ENCODE data around the gene RAD51AP1.

DNA sequence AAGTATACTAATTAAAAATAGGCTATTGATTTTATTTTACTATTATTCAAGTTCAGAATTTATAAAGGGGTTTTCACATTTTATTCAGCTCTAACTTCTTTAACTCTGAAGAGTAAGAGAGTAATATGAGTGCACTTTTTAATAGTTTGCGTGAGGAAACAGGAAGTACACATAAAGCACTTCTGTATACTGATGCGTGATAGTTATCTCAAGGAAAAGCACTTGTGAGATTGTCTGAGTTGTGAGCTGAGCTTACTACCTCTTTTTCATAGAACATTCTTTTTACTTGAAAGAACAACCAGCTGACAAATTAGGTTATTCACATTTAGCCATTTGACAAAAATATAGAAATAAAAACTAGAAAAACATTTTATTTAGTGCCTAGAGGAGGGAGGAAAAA is 1.9 kb downstream of the RAD51AP1 start:
- TF ChIP-seq, protein P1, sequence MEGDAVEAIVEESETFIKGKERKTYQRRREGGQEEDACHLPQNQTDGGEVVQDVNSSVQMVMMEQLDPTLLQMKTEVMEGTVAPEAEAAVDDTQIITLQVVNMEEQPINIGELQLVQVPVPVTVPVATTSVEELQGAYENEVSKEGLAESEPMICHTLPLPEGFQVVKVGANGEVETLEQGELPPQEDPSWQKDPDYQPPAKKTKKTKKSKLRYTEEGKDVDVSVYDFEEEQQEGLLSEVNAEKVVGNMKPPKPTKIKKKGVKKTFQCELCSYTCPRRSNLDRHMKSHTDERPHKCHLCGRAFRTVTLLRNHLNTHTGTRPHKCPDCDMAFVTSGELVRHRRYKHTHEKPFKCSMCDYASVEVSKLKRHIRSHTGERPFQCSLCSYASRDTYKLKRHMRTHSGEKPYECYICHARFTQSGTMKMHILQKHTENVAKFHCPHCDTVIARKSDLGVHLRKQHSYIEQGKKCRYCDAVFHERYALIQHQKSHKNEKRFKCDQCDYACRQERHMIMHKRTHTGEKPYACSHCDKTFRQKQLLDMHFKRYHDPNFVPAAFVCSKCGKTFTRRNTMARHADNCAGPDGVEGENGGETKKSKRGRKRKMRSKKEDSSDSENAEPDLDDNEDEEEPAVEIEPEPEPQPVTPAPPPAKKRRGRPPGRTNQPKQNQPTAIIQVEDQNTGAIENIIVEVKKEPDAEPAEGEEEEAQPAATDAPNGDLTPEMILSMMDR (IDR thresholded peaks at IDR 0.05; ENCODE audit: poor library complexity, severe bottlenecking), result no peak
- TF ChIP-seq EZH2 (IDR thresholded peaks at IDR 0.05; ENCODE audit: borderline replicate concordance, insufficient read depth, low read length, poor library complexity, severe bottlenecking), result no peak
- TF ChIP-seq POLR2AphosphoS5 (IDR thresholded peaks at IDR 0.05), result no peak
- no peak for TF ChIP-seq TAF1 (IDR thresholded peaks at IDR 0.05; ENCODE audit: low read depth)
- no peak for TF ChIP-seq RAD21 (conservative IDR thresholded peaks at IDR 0.05)
- TF ChIP-seq, protein P2, sequence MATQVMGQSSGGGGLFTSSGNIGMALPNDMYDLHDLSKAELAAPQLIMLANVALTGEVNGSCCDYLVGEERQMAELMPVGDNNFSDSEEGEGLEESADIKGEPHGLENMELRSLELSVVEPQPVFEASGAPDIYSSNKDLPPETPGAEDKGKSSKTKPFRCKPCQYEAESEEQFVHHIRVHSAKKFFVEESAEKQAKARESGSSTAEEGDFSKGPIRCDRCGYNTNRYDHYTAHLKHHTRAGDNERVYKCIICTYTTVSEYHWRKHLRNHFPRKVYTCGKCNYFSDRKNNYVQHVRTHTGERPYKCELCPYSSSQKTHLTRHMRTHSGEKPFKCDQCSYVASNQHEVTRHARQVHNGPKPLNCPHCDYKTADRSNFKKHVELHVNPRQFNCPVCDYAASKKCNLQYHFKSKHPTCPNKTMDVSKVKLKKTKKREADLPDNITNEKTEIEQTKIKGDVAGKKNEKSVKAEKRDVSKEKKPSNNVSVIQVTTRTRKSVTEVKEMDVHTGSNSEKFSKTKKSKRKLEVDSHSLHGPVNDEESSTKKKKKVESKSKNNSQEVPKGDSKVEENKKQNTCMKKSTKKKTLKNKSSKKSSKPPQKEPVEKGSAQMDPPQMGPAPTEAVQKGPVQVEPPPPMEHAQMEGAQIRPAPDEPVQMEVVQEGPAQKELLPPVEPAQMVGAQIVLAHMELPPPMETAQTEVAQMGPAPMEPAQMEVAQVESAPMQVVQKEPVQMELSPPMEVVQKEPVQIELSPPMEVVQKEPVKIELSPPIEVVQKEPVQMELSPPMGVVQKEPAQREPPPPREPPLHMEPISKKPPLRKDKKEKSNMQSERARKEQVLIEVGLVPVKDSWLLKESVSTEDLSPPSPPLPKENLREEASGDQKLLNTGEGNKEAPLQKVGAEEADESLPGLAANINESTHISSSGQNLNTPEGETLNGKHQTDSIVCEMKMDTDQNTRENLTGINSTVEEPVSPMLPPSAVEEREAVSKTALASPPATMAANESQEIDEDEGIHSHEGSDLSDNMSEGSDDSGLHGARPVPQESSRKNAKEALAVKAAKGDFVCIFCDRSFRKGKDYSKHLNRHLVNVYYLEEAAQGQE (IDR thresholded peaks at IDR 0.05; ENCODE audit: borderline replicate concordance), result no peak

All from neural cell (in vitro differentiated cells).